ENCODE measurements around the gene SETD1A. TPM values are rescaled to one million over a fixed set of nuclear protein-coding genes. Genes with fewer than 3 reads are reported as not detected.

The SETD1A gene
- total and polyA plus RNA-seq, 7 donors: 2.4 to 16.0 (median 5.6) TPM

GRCh38 chr16:30998852-30999761 is 41.6 kb downstream of the SETD1A start:
- 80 to 81% methylated on average over 6 of the region's 6 CpGs for WGBS, 2 donors
- Histone ChIP-seq H3K4me1 (peaks cover 0 to 19% (median 13%) of the 10 kb centered on the region in 4 donors), H3K27ac (peak overlapping the region in 3 of 4 donors; percentile 81 to 87 (median 87)), H3K4me3 (no peak overlapping the region), H3K36me3 (no peaks in the 10 kb centered on the region), H3K27me3 (no peaks in the 10 kb centered on the region), H3K9me3 (no peaks in the 10 kb centered on the region)
- TF ChIP-seq, protein P1, sequence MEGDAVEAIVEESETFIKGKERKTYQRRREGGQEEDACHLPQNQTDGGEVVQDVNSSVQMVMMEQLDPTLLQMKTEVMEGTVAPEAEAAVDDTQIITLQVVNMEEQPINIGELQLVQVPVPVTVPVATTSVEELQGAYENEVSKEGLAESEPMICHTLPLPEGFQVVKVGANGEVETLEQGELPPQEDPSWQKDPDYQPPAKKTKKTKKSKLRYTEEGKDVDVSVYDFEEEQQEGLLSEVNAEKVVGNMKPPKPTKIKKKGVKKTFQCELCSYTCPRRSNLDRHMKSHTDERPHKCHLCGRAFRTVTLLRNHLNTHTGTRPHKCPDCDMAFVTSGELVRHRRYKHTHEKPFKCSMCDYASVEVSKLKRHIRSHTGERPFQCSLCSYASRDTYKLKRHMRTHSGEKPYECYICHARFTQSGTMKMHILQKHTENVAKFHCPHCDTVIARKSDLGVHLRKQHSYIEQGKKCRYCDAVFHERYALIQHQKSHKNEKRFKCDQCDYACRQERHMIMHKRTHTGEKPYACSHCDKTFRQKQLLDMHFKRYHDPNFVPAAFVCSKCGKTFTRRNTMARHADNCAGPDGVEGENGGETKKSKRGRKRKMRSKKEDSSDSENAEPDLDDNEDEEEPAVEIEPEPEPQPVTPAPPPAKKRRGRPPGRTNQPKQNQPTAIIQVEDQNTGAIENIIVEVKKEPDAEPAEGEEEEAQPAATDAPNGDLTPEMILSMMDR (IDR thresholded peaks at IDR 0.05): no peak
- TF ChIP-seq EP300 (IDR thresholded peaks at IDR 0.05): no peak
- no peak for TF ChIP-seq POLR2A (IDR thresholded peaks at IDR 0.05)
- intact Hi-C loops (cut with DNase I): loop anchor here (5.0 kb wide), 1 partner anchor 143 kb away; no protein-coding TSS in a partner anchor
- no peak for DNase-seq

GRCh38 chr16:31000671-31001382 is 43.3 kb downstream of the SETD1A start:
- H3K4me3 ChIP-seq: no peak overlapping the region
- 51 to 88% methylated on average over 19 of the region's 19 CpGs for WGBS, 2 donors
- no peak for DNase-seq
- H3K36me3 ChIP-seq: no peaks in the 10 kb centered on the region
- H3K27ac ChIP-seq: no peak overlapping the region
- no peaks in the 10 kb centered on the region for H3K9me3 ChIP-seq
- H3K27me3 ChIP-seq: no peaks in the 10 kb centered on the region
- no peak for TF ChIP-seq EP300 (IDR thresholded peaks at IDR 0.05)
- TF ChIP-seq, protein P1 (IDR thresholded peaks at IDR 0.05): no peak
- H3K4me1 ChIP-seq: peaks cover 0 to 19% (median 13%) of the 10 kb centered on the region in 4 donors
- intact Hi-C loops (cut with DNase I): no loop called here

- no peak for DNase-seq
These were observed 44.1 kb downstream of the SETD1A start for GRCh38 chr16:31001507-31002249.

DNA sequence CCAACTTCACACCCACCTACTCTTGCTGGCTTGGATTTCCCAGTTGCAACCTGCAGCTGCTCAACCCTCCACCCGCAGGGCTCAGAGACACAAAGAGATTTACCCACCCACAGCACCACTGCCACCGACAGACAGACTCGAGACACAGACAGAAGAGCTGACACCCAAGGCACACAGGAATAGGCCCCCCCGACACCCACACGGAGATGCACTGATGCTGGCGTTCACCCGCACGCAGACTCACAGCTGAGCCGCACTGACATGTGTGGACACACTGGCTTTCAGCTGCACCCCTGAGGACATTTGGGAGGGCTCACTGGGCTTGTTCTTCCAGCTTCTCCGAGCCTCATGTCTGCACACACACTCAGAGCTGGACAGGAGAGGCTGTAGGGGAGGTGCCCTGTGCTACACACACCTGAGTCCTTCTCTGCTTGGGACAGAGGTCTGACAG is 44.7 kb downstream of the SETD1A start:
- TF ChIP-seq POLR2A (IDR thresholded peaks at IDR 0.05) (no peak), POLR2AphosphoS5 (IDR thresholded peaks at IDR 0.05) (no peak), EP300 (IDR thresholded peaks at IDR 0.05) (no peak)
- TF ChIP-seq, protein P1 (IDR thresholded peaks at IDR 0.05): no peak
- no peak for DNase-seq
- intact Hi-C loops (cut with DNase I): no loop called here
- Histone ChIP-seq H3K9me3 (no peaks in the 10 kb centered on the region), H3K27ac (peak overlapping the region in 1 of 4 donors; percentile 27), H3K4me3 (no peak overlapping the region), H3K27me3 (no peaks in the 10 kb centered on the region), H3K4me1 (peaks cover 0 to 7% (median 5%) of the 10 kb centered on the region in 4 donors), H3K36me3 (no peaks in the 10 kb centered on the region)
- WGBS, 2 donors: 80 to 83% methylated on average over 10 of the region's 10 CpGs

More at GRCh38 chr16:31001507-31002249, 44.1 kb downstream of the SETD1A start:
- TF ChIP-seq EP300 (IDR thresholded peaks at IDR 0.05) (no peak), POLR2AphosphoS5 (IDR thresholded peaks at IDR 0.05) (no peak)
- TF ChIP-seq, protein P1 (IDR thresholded peaks at IDR 0.05): no peak
- intact Hi-C loops (cut with DNase I): no loop called here
- Histone ChIP-seq H3K4me1 (peaks cover 0 to 10% (median 7%) of the 10 kb centered on the region in 4 donors), H3K9me3 (no peaks in the 10 kb centered on the region), H3K27me3 (no peaks in the 10 kb centered on the region), H3K36me3 (no peaks in the 10 kb centered on the region), H3K4me3 (no peak overlapping the region), H3K27ac (no peak overlapping the region)
- 52 to 77% methylated on average over 16 of the region's 16 CpGs for WGBS, 2 donors

Measured in sigmoid colon (tissue), 7 donors.